ENCODE measurements around the gene ELOVL5.

The ELOVL5 gene

GRCh38 chr6:53343092-53343491 lies 5.7 kb downstream of the ELOVL5 start:
- Histone ChIP-seq H3K4me3 (no peak overlapping the region), H3K36me3 (ENCODE audit: insufficient read depth, low read length) (peaks cover 32% of the 10 kb centered on the region), H3K9ac (ENCODE audit: insufficient read length) (no peak overlapping the region), H3K9me3 (ENCODE audit: low read depth, low read length) (no peaks in the 10 kb centered on the region), H3K27ac (no peak overlapping the region)
- TF ChIP-seq FOXP2 (optimal IDR thresholded peaks at IDR 0.05; ENCODE audit: control extremely low read depth, extremely low read length, insufficient read depth), result no peak
- DNase-seq (ENCODE audit: low read depth, low spot score), result no peak

GRCh38 chr6:53342217-53342616 lies 6.5 kb downstream of the ELOVL5 start:
- H3K9ac ChIP-seq (ENCODE audit: insufficient read length), result no peak overlapping the region
- H3K4me3 ChIP-seq, result no peak overlapping the region
- H3K36me3 ChIP-seq (ENCODE audit: insufficient read depth, low read length), result peaks cover 40% of the 10 kb centered on the region
- H3K9me3 ChIP-seq (ENCODE audit: low read depth, low read length), result no peaks in the 10 kb centered on the region
- no peak for TF ChIP-seq POLR2AphosphoS5 (IDR thresholded peaks at IDR 0.05; ENCODE audit: borderline replicate concordance, low read depth, low read length)
- TF ChIP-seq FOXP2 (optimal IDR thresholded peaks at IDR 0.05; ENCODE audit: control extremely low read depth, extremely low read length, insufficient read depth), result no peak
- no peak for TF ChIP-seq EZH2 (IDR thresholded peaks at IDR 0.05)
- H3K27ac ChIP-seq, result no peak overlapping the region
- DNase-seq (ENCODE audit: low read depth, low spot score), result no peak

- H3K9ac ChIP-seq (ENCODE audit: insufficient read length), result no peak overlapping the region
- H3K4me3 ChIP-seq, result no peak overlapping the region
- TF ChIP-seq POLR2AphosphoS5 (IDR thresholded peaks at IDR 0.05; ENCODE audit: borderline replicate concordance, low read depth, low read length), result no peak
- no peak for TF ChIP-seq EZH2 (IDR thresholded peaks at IDR 0.05)
- TF ChIP-seq FOXP2 (optimal IDR thresholded peaks at IDR 0.05; ENCODE audit: control extremely low read depth, extremely low read length, insufficient read depth), result no peak
- DNase-seq (ENCODE audit: low read depth, low spot score), result no peak
- no peak overlapping the region for H3K27ac ChIP-seq
- H3K9me3 ChIP-seq (ENCODE audit: low read depth, low read length), result no peaks in the 10 kb centered on the region
- peaks cover 38% of the 10 kb centered on the region for H3K36me3 ChIP-seq (ENCODE audit: insufficient read depth, low read length)
Measured at GRCh38 chr6:53340536-53340935, 8.2 kb downstream of the ELOVL5 start.

- no peak for DNase-seq (ENCODE audit: low read depth, low spot score)
- Histone ChIP-seq H3K27ac (no peak overlapping the region), H3K36me3 (ENCODE audit: insufficient read depth, low read length) (peaks cover 31% of the 10 kb centered on the region), H3K9me3 (ENCODE audit: low read depth, low read length) (no peaks in the 10 kb centered on the region), H3K4me3 (no peak overlapping the region), H3K9ac (ENCODE audit: insufficient read length) (no peak overlapping the region)
- TF ChIP-seq FOXP2 (optimal IDR thresholded peaks at IDR 0.05; ENCODE audit: control extremely low read depth, extremely low read length, insufficient read depth) (no peak), POLR2AphosphoS5 (IDR thresholded peaks at IDR 0.05; ENCODE audit: borderline replicate concordance, low read depth, low read length) (no peak), EZH2 (IDR thresholded peaks at IDR 0.05) (no peak)
Measured at GRCh38 chr6:53339424-53339823, 9.3 kb downstream of the ELOVL5 start.

- TF ChIP-seq FOXP2 (optimal IDR thresholded peaks at IDR 0.05; ENCODE audit: control extremely low read depth, extremely low read length, insufficient read depth), result no peak
- no peak overlapping the region for H3K9ac ChIP-seq (ENCODE audit: insufficient read length)
- DNase-seq (ENCODE audit: low read depth, low spot score), result no peak
- no peaks in the 10 kb centered on the region for H3K9me3 ChIP-seq (ENCODE audit: low read depth, low read length)
- no peak overlapping the region for H3K27ac ChIP-seq
- H3K36me3 ChIP-seq (ENCODE audit: insufficient read depth, low read length), result peaks cover 33% of the 10 kb centered on the region
- no peak overlapping the region for H3K4me3 ChIP-seq
Measured at GRCh38 chr6:53338304-53338703, 10.4 kb downstream of the ELOVL5 start.

- Histone ChIP-seq H3K4me3 (no peak overlapping the region), H3K9me3 (ENCODE audit: low read depth, low read length) (no peaks in the 10 kb centered on the region), H3K27ac (no peak overlapping the region), H3K9ac (ENCODE audit: insufficient read length) (no peak overlapping the region), H3K36me3 (ENCODE audit: insufficient read depth, low read length) (peaks cover 47% of the 10 kb centered on the region)
- DNase-seq (ENCODE audit: low read depth, low spot score), result no peak
- TF ChIP-seq POLR2AphosphoS5 (IDR thresholded peaks at IDR 0.05; ENCODE audit: borderline replicate concordance, low read depth, low read length), result no peak
- TF ChIP-seq EZH2 (IDR thresholded peaks at IDR 0.05), result no peak
- no peak for TF ChIP-seq FOXP2 (optimal IDR thresholded peaks at IDR 0.05; ENCODE audit: control extremely low read depth, extremely low read length, insufficient read depth)
Measured at GRCh38 chr6:53336070-53336469, 12.7 kb downstream of the ELOVL5 start.

GRCh38 chr6:53335224-53335994 lies 13.3 kb downstream of the ELOVL5 start:
- Histone ChIP-seq H3K4me3 (no peak overlapping the region), H3K36me3 (ENCODE audit: insufficient read depth, low read length) (peaks cover 47% of the 10 kb centered on the region), H3K9ac (ENCODE audit: insufficient read length) (no peak overlapping the region), H3K27ac (no peak overlapping the region), H3K9me3 (ENCODE audit: low read depth, low read length) (no peaks in the 10 kb centered on the region)
- TF ChIP-seq EZH2 (IDR thresholded peaks at IDR 0.05) (no peak), FOXP2 (optimal IDR thresholded peaks at IDR 0.05; ENCODE audit: control extremely low read depth, extremely low read length, insufficient read depth) (no peak), POLR2AphosphoS5 (IDR thresholded peaks at IDR 0.05; ENCODE audit: borderline replicate concordance, low read depth, low read length) (no peak)
- no peak for DNase-seq (ENCODE audit: low read depth, low spot score)

- Histone ChIP-seq H3K4me3 (no peak overlapping the region), H3K9ac (ENCODE audit: insufficient read length) (no peak overlapping the region), H3K36me3 (ENCODE audit: insufficient read depth, low read length) (peaks cover 40% of the 10 kb centered on the region), H3K27ac (no peak overlapping the region), H3K9me3 (ENCODE audit: low read depth, low read length) (no peaks in the 10 kb centered on the region)
- no peak for DNase-seq (ENCODE audit: low read depth, low spot score)
- TF ChIP-seq POLR2AphosphoS5 (IDR thresholded peaks at IDR 0.05; ENCODE audit: borderline replicate concordance, low read depth, low read length), result no peak
- TF ChIP-seq EZH2 (IDR thresholded peaks at IDR 0.05), result no peak
- TF ChIP-seq FOXP2 (optimal IDR thresholded peaks at IDR 0.05; ENCODE audit: control extremely low read depth, extremely low read length, insufficient read depth), result no peak
Measured at GRCh38 chr6:53333439-53334408, 15.0 kb downstream of the ELOVL5 start.
